ENCODE measurements around the gene DNAJC17.

DNAJC17 gene

DNA sequence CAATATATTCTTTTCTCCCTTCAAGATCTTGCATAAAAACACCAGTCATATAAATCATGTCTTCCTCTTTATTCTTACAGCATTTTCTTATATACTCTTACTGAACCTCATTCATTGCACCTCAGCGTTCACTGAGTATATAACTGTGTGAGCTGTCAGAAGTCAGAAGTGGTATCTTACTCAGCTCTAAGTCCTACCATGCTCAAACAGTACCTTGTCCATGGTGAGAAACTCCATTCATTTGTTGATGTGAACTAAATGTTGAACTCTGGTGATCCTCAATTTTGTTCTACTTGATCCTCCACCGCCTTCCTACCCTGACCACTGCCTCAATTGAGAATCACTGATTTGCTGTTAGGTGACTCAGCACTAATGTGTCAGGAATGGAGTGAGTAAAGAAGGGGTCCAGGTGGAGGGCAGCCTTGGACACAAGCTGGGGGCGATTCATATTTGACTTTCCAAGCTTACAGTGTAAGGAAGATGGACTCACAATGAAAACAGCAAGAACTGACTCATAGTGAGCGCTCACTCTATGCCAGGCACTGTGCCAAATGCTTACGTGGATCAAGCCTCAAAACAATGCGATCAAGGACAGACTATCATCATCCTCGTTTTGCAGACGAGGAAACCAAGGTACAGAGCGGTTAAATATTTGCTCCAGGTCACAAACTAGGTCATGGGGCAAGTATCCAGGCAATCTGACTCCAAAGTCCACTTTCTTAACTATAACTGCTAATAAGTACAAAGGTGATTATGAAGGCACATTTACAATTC is 13.9 kb downstream of the DNAJC17 start:
- DNase-seq (ENCODE audit: low read depth, low spot score), result peak; percentile 96

DNA sequence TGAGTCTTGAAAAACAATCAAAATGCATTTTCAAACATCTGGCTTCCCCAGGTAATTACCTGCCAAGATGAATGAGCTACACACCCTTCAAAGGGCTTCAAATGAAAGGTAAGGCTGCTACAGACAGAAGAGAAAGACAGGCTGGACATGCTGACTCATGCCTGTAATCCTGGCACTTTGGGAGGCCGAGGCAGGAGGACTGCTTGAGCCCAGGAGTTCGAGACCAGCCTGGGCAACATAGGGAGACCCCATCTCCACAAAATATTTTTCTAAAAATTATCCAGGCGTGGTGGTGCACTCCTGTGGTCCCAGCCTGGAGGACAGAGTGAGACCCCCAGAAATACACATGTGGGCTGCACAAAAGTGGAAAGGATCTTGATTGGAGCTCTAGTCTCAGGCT is 14.9 kb downstream of the DNAJC17 start:
- in situ Hi-C loops (cut with HindIII; ENCODE audit: low sequenced_read_pairs), result no loop called here
- no peak for DNase-seq (ENCODE audit: low read depth, low spot score)
- TF ChIP-seq, protein P1, sequence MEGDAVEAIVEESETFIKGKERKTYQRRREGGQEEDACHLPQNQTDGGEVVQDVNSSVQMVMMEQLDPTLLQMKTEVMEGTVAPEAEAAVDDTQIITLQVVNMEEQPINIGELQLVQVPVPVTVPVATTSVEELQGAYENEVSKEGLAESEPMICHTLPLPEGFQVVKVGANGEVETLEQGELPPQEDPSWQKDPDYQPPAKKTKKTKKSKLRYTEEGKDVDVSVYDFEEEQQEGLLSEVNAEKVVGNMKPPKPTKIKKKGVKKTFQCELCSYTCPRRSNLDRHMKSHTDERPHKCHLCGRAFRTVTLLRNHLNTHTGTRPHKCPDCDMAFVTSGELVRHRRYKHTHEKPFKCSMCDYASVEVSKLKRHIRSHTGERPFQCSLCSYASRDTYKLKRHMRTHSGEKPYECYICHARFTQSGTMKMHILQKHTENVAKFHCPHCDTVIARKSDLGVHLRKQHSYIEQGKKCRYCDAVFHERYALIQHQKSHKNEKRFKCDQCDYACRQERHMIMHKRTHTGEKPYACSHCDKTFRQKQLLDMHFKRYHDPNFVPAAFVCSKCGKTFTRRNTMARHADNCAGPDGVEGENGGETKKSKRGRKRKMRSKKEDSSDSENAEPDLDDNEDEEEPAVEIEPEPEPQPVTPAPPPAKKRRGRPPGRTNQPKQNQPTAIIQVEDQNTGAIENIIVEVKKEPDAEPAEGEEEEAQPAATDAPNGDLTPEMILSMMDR (IDR thresholded peaks at IDR 0.05; ENCODE audit: low read depth, low read length), result no peak
- no peak overlapping the region for H3K4me3 ChIP-seq (ENCODE audit: low read depth, low read length)

More for the DNA sequence above, 13.9 kb downstream of the DNAJC17 start:
- in situ Hi-C loops (cut with HindIII; ENCODE audit: low sequenced_read_pairs), result no loop called here
- H3K4me3 ChIP-seq (ENCODE audit: low read depth, low read length), result no peak overlapping the region
- TF ChIP-seq, protein P1 (IDR thresholded peaks at IDR 0.05; ENCODE audit: low read depth, low read length), result no peak

DNA sequence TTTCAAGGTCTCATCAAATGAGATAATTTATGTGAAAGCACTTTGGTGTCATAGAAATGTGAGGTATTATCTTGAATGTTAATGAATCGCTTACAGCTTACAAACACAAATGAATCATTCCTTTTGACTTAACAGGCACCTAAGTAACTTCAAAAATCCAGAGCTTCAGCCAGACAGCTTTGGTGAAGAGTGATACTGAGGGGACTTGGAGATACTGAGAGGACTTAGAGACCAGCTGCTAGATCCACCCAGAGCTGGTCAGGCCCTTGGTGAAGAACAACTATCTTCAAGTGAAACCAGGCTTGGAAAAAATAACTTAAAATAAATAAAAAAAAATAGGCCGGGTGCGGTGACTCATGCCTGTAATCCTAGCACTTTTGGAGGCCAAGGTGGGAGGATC is 16.6 kb downstream of the DNAJC17 start:
- TF ChIP-seq, protein P1 (IDR thresholded peaks at IDR 0.05; ENCODE audit: low read depth, low read length), result no peak
- in situ Hi-C loops (cut with HindIII; ENCODE audit: low sequenced_read_pairs), result no loop called here
- peak; percentile 39 for DNase-seq (ENCODE audit: low read depth, low spot score)
- no peak overlapping the region for H3K4me3 ChIP-seq (ENCODE audit: low read depth, low read length)

DNA sequence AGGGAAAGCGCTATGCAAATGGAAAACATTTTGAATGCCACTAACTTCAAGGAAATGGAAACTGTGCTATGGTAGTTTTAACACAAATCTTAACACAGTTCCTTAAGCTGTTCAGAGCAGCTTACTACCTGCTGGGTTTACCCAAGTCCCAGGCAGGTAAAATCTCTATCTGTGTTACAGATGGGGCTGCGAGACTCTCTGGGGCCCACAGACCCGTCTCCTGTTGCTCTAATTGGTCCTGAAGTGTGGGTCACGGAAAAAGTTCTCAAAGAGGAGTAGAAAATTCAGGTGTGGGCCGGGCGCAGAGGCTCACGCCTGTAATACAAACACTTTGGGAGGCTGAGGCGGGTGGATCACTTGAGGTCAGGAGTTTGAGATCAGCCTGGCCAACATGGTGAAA is 17.3 kb downstream of the DNAJC17 start:
- in situ Hi-C loops (cut with HindIII; ENCODE audit: low sequenced_read_pairs), result no loop called here
- no peak for DNase-seq (ENCODE audit: low read depth, low spot score)
- TF ChIP-seq, protein P1 (IDR thresholded peaks at IDR 0.05; ENCODE audit: low read depth, low read length), result no peak
- H3K4me3 ChIP-seq (ENCODE audit: low read depth, low read length), result no peak overlapping the region

DNA sequence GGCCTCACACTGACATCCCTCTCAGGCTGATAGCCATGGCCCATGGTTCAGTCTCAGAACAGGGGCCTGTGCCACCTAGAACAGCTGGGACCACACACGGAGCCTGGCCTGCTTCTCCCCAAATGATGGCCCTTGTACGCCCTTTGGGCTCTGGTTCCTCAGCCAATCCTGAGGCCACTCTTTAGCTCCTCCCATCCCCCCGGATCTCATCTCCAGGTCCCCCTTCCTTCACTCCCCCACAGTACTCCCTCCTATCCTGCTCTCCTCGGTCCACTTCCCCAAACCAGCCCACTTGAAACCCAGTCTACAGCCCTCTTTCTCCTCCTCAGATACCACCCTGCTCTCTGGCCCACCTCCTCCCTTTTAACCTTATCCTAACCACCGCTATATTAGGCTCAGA is 18.2 kb downstream of the DNAJC17 start:
- TF ChIP-seq, protein P1 (IDR thresholded peaks at IDR 0.05; ENCODE audit: low read depth, low read length), result no peak
- H3K4me3 ChIP-seq (ENCODE audit: low read depth, low read length), result no peak overlapping the region
- no peak for DNase-seq (ENCODE audit: low read depth, low spot score)
- in situ Hi-C loops (cut with HindIII; ENCODE audit: low sequenced_read_pairs), result no loop called here

DNA sequence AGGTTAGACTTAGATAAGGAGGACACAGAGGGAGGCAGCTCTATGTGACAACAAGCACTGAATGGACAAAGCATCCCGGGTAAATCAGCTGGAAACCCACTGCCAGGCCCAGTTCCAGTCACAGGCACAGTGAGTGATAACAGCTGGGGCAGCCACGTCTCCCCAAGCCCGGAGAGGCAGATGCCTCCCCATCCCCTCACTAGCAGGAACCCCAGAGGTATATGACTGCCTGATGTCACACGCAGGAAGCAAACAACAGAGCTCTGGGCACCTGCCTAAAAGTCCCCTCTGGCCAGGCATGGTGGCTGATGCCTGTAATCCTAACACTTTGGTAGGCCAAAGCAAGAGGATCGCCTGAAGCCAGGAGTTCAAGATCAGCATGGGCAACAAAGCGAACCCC is 19.3 kb downstream of the DNAJC17 start:
- no peak for DNase-seq (ENCODE audit: low read depth, low spot score)
- in situ Hi-C loops (cut with HindIII; ENCODE audit: low sequenced_read_pairs), result no loop called here
- no peak overlapping the region for H3K4me3 ChIP-seq (ENCODE audit: low read depth, low read length)
- TF ChIP-seq, protein P1 (IDR thresholded peaks at IDR 0.05; ENCODE audit: low read depth, low read length), result no peak

All from astrocyte of the spinal cord (primary cell).